HG03520 (cell line): Measurements from ENCODE around the gene TMEM117.
"Not testable (repeated sequence)": the region's sequence is repeated elsewhere in the genome, so short reads cannot be mapped to it uniquely, and the experiment has no call there.

ENCODE experiments used
- ATAC-seq: cut with Tn5 transposase; IDR thresholded peaks from one replicate; pipeline ENCODE4 v1.9.1; 2021; ENCODE audit warnings: mild to moderate bottlenecking, moderate library complexity; ENCODE audit not compliant: unreplicated experiment

TMEM117 gene

DNA sequence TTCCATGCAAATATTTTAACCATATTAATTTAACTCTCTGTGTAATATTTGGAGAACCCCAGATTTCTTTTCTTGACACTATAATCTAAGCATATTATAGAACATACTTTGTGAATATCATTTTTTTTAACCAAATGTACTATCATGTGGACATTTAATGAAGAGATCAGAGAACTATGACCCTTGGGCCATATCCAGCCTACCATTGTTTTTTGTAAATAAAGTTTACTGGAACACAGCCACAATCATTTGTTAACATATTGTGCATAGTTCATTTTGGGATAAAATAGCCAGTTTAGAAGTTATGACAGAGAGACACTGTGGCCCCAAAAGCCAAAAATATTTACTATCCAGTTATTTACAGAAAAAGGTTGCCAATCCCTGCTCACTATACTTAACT, 338.2 kb downstream of the TMEM117 start:
- ATAC-seq, result no peak

DNA sequence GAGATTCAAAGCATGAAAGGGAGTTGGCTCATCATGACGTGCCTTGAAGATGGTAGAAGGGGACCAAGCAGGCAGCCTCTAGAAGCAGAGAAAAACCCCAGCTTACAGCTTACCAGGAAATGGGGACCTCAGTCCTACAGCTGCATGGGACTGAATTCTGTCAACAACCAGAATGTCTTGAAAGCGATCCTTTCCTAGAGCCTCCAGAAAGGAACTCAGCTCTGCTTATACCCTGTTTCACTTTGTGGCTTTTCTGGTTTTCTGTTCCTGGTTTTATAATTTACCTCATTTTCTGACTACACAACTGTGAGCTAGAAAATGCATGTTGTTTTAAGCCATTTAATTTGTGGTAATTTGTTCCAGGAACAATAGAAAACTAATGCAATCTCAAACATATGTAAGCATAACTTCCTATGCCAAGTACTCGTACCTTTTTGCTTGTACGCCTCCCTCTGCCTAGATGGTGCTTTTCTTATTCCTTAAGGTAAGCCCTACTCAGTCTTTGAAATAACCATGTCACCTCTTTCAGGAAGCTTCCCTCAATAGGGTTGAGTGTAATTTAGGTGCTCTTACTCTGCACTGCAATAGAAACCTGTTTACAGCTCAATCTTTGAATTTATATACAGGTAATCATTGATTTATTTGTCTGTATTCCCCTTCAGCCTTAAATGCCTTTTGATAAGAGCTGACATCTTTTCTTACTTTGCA, 348.8 kb downstream of the TMEM117 start:
- peak; percentile 84 for ATAC-seq

DNA sequence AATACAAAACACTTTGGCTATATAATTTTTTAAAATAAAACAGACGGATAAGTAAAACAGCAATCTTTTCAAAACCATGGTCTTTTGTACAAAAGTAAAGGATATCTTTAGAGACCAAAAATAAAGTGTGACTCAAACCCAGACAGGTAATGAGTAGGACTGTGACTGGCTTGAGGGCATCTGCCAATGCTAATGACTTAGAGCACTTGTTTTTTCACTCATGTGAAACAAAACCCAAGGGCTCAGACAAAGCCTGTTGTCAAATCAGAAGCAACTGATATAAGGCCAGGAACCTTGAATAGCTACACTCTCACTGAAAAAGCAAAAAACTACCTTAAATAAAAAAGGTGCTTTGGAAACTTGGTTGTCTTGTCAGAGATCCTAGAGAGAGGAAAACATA, 357.4 kb downstream of the TMEM117 start:
- ATAC-seq, result peak; percentile 100

DNA sequence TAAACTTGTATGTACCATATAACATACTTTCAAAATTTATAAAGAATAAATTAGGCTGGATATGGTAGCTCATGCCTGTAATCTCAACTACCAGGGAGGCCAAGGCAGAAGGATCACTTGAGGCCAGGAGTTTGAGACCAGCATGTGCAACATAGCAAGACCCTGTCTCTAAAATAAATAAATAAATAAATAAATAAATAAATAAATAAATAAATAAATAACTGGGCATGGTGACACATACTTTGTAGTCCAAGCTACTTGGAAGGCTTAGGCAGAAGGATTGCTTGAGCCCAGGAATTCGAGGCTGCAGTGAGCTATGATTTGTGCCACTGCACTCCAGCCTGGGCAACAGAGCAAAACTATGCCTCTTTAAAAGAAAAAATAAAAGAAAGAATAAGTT, 359.8 kb downstream of the TMEM117 start:
- not testable (repeated sequence) for ATAC-seq

DNA sequence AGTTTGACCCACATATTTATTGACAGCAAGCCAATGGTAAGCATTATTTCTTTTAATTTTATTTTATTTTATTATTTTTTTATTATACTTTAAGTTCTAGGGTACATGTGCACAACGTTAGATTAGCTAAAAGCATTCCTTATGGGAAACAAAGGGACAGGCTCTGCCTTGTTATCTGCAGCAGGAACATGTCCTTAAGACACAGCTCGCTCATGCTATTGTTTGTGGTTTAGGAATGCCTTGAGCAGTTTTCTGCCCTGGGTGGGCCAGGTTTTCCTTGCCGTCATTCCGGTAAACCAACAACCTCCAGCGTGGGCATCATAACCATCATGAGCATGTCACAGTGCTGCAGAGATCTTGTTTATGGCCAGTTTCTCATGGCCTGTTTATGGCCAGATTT, 370.2 kb downstream of the TMEM117 start:
- ATAC-seq, result no peak

DNA sequence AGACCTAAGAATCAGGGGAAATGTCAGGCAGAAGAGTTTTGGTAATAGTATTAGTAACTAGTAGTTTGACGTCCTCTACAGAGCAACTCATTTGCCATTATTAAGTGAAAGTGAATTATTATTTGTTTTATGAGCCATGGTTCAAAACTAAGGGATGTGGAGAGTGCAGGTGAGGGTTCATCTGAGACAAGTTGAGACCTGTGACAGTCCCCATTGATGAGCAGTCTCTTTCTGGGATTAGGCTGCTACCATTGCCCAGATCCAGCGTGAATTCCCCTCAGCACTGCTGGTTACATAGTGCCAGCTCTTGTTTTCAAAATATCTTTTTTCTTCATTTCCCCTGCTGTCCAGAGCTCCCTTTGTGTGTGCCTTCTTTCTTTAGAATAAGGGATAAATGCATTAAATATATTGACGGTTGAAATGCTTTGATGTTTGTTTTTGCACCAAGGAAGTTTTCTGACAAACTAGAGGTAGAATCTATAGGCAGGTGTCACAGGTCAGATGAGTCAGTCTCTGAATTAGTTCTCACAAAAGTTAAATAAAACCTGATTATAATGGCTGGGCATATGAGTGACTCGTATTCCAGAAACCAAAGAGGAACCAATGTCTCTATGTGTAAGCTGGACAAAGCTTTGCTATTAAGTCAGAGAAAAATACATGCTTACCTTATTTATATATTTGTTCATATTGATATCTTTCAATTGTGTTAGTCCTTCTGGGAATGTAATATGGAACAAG, 381.4 kb downstream of the TMEM117 start:
- ATAC-seq, result no peak

DNA sequence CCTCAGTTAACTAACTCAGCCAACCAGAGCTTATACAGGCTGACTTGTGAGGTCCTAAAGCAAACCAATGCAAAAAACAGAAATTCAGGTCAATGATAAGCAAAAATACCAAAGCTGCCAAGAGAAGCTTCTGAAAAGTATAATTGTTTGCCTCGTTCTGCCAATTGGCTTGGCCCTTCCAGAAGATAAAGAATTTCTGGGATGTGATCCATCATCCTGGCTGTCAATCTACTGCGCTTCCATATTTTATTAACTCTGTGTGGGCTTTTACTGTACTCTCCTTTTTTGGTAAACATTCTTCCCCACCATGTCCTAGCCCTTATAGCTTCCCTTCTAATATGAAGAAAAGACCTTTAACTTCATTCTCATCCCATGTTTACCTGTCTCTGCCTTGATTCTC, 387.9 kb downstream of the TMEM117 start:
- ATAC-seq, result no peak

DNA sequence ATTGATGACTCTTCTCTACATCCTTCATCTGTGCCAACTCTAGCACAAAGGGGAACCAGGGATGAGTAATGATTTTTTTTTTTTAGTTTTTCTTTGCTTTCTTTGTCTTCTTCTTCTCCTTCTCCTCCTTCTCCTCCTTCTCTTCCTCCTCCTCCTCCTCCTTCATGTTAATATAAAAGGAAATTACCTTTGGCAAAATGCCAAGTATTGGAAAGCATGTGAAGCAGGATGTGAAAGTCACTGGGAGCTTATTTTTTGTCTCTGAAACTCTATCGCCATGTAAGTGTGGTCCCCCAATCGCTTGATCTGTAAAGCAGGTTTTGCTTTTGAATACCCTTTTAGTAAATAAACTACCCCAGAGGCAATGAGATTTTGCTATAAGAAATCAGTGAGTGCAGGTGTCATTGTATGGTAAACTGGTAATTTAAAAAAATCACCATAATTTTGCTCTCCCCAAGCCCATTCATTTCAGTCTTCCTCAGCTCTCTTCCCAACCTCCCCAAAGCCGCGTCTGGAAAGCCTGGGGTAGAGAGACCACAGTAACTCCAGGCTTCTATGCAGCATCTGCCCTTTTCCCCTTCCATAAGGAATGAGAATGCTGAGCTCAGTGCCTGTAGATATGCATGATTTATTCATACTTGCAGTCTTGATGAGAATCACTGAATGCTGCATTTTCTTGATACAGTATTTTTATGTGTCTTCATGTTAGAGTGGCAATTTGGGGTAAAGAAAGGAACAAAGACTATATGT, 388.7 kb downstream of the TMEM117 start:
- no peak for ATAC-seq

DNA sequence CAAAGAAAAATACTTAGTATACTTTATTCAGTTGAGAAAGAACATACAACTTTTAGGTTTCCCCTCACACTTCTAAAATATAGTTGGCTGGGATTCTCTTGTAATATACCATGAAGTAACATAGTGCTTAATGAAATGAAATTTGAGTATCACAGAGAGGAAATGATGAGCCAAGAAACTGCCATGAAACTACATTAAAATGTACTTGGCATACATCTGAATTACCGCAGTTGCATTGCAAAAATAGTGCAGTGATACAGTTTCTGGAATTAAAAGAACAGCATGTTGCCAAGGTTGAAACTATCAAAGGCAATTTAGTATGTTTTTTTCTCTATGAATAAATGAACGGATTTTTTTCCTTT, 389.2 kb downstream of the TMEM117 start:
- no peak for ATAC-seq

DNA sequence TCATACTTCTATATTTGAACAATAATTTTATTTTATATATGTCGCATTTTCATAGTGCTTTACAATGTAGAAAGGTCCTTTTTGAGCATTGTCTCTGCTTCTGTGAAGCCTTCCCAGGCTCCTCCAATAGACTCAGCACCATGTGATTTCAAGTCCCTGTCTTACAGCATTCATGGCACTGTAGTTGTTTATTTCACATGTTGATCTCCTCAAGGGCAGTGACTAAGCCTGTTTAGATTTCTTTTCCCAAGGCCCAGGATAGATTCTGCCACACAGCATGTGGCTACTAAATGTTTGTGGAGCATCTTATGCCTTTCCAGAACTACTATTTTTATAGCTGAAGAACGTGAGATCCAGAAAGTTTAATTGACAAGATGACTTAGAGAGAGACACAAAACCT, 391.7 kb downstream of the TMEM117 start:
- no peak for ATAC-seq

DNA sequence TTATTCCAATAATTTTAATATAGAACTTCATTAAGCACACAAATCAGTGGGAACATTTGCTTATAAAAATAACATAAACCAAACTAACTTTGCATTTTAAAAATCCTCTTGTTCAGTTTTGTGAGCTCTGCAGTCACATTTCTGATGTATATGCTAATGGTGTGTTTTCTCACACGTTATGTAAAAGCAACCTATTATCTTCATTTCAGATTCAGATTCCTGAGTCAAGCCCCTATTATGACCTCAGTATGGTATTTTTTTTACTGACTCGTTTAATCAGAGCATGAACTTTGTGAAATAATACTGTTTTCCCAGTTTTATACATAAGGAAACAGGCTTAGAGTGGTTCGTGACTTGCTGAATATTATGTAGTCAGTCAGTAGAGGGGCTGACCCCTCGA, 394.0 kb downstream of the TMEM117 start:
- no peak for ATAC-seq

DNA sequence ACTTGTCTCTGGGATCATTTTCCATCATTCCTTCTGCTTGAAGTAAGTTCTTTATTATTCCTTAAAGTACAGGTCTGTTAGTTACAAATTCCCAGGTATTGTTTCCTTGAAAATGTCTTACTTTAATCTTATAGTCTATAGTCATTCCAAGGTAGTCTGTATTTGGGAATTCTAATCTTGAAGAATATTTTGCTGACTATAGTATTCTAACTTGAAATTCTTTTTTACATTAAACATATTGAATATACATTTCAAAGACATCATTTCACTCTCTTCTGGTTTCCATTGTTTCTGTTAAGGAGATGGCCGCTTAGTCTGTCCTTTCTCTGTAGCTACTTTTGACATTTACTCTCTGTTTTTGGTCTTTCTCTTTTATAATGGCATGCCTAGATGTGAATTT, 399.8 kb downstream of the TMEM117 start:
- ATAC-seq, result no peak

DNA sequence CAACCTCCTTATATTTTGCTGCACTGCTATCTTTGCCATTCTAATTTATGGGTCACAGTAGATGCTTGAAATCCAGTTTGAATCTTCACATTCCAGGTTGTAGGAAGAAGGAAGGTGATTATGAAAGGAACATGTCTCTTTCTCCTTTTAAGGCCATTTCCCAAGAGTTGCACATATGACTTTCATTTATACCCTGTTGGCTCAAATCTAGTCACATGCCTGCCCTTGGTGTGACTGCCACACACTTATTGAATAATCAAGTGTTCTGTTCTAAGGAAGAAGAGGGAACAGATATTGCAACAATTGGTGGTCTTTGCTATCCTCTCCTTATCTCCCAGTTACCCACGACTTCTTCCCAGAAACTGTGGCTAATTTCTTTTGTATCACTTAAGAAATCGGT, 404.3 kb downstream of the TMEM117 start:
- ATAC-seq, result no peak

DNA sequence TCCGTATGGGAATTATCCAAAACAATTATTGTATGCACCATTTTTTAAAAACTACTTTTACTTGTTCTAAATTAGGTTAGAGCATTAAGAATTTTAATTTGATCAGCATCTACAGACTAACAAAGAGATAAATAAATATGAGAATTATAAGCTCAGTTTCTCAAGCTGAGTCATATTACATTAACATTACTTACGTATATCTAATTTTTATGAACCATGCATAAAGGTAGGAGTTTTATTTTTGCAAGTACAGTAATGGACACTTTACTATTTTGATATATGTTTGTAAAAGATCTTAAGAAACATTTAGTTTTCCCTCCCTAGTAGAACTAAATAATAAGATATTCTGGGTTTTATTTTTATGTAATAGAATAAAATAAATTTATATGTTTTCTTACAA, 410.1 kb downstream of the TMEM117 start:
- ATAC-seq, result no peak

DNA sequence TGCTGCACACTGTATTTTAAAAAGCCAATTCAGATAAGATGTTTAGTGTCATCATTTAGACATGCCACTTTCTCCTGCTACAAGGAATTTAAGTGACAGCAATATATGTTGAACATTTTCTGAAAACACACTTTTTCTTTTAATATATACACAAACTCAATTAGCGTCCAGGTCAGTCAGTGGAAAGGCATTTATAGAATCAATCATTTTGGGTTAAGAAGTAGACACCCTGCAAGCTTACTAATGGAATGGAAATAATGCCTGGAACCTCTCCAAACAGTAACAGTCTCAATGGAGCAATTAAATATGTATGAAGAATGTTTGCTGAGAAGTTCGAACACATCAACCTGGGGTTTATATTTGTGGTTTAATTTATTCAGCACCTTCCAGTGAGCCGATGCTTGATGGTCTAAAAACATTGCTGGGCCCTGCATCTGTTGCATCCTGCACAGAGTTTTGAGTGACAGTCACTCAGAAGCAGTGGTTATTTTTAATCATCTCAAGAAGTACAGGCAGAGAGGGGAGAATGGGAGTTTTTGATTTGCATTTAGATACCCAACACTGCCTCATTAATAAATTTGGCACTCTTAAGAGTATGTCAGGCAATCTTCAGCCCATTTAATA, 410.7 kb downstream of the TMEM117 start:
- no peak for ATAC-seq

DNA sequence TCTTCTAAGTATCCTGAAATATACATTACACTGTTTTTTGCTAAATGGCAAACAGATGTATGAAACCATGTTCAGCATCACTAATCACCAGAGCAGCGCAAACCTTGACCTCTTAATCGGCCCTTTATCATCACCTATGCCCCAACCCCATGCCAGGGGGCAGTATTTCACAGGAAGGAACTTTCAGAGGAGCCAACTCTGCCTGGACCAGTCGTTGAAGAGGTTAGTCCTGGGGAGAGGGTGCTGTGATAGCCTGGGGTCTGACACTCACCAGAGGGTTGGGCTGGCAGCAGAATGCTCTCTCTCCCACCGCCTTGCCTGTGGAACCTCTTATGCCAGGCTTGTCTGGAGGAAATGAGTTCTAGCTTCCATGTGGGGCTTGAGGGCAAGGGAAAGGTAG, 411.7 kb downstream of the TMEM117 start:
- no peak for ATAC-seq

DNA sequence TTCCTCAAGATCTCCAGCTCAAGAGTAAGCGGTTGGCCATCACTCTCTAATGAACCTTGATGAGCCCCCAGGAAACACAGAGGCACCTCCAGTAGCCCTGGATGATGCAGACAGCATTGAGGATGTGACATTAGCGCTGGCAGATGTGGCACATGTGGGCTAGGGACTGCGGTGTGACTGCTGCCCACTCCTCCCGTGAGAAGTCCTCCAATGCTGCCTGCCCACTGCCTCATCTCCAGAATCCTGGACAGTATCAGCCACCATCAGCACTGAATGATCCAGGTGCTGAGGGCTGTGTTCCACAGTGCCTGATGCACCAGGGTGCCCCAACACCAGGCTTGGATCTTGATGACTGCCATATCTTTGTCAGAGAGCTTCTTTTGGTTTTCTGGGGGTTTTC, 412.6 kb downstream of the TMEM117 start:
- no peak for ATAC-seq

DNA sequence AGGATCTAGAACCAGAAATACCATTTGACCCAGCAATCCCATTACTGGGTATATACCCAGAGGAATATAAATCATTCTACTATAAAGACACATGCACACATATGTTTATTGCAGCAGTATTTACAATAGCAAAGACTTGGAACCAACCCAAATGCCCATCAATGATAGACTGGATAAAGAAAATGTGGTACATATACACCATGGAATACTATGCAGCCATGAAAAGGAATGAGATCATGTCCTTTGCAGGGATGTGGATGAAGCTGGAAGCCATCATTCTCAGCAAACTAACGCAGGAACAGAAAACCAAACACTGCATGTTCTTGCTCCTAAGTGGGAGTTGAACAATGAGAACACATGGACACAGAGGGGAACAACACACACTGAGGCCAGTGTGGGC, 414.6 kb downstream of the TMEM117 start:
- ATAC-seq, result not testable (repeated sequence)

DNA sequence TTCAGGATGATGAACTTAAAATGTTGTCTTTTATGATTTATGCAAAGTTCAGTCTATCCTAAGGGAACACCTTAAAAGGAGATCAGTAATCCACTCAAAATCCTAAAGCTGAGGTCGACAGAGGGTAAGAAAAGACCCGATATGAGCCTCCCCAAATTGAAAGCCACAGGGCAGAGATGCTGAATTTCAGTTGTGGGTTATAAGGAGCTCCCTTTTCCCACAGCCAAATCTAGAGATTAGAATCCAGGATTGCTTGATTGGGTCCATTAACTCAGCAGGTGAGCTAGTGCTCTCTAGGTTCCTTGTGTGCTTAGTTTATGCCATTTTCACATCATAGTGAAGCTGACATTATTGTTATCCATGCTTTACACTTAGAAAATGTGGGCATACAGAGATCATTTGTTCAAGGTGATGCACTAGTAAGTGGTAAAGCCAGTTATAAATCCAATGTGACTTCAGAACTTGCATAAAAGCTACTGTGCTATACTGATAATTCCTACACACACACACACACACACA, 417.5 kb downstream of the TMEM117 start:
- ATAC-seq, result no peak

DNA sequence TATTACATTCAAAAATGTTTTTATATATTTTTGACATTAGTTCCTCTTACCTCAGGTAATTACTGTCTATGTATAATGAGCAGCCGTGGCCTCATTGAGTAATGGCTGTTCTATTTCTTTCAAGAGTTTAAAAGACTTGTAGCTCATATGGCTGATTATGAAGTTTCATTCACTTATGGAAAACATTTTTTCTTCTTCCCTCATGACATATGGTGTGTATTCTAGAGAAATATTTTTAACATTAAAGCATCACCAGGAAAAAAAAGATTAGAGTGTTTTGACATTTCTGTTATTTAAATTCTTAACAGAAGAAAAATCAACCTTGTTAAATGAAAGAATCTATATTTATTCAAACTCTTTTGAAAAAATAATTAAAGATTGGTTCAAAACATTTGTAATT, 422.4 kb downstream of the TMEM117 start:
- no peak for ATAC-seq

DNA sequence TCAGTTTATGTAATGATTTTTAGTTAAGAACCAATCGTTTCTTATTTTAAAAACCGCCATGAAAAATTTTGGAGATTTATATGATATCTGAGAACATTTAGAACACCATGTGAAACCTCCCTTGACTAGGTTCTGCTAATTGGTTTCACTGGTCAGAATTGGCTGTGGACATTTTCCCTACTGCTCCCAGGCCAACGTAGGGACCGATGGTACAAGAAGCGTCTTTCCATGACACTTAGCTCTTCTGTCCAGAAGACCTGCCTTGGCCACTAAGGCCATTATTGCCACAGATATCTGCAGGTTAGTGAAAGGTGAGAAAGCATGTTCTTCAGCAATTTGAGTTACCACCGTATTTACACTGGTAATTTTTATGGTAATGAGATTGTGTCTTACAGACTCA, 424.0 kb downstream of the TMEM117 start:
- no peak for ATAC-seq
